WTC11 (cell line): ENCODE data around the gene MRPS5. TPM values are rescaled to one million over a fixed set of nuclear protein-coding genes. Genes with fewer than 3 reads are reported as not detected.

Experiments
- ATAC-seq: fragments of 200-7000 bp; cut with Tn5 transposase; 2 replicates; pipeline ENCODE4 v1.10.0; 2021; ENCODE audit warnings: mild to moderate bottlenecking, moderate library complexity
- CTCF ChIA-PET: fragments of 300-600 bp; sonication (Branson Sonifier 250); formaldehyde crosslinking; loops from one replicate; lab custom pipeline; 2021; ENCODE audit warnings: antibody characterized with exemption; lab: Charles Lee
- POLR2A ChIA-PET: fragments of 350-600 bp; sonication (Branson Sonifier 250); formaldehyde crosslinking; loops from one replicate; lab custom pipeline; 2021; ENCODE audit warnings: antibody characterized with exemption; lab: Charles Lee
- DNase-seq: peaks from one replicate; pipeline ENCODE4 v3.0.0; 2021; ENCODE audit warnings: low spot score
- H3K27ac Mint-ChIP-seq: 2 replicates; pipeline ENCODE4 v1.8.0; 2021; ENCODE audit warnings: mixed read lengths
- H3K27me3 Mint-ChIP-seq: 2 replicates; pipeline ENCODE4 v1.8.0; 2021; ENCODE audit warnings: low read depth, mild to moderate bottlenecking, moderate library complexity, mixed read lengths
- H3K36me3 Mint-ChIP-seq: 2 replicates; pipeline ENCODE4 v1.8.0; 2021; ENCODE audit warnings: mixed read lengths
- H3K4me1 Mint-ChIP-seq: 2 replicates; pipeline ENCODE4 v1.8.0; 2022; ENCODE audit warnings: mixed read lengths
- H3K4me3 Mint-ChIP-seq: 2 replicates; pipeline ENCODE4 v1.8.0; 2021; ENCODE audit warnings: mild to moderate bottlenecking, moderate library complexity, mixed read lengths
- H3K9me3 Mint-ChIP-seq: 2 replicates; pipeline ENCODE4 v1.8.0; 2021; ENCODE audit warnings: mixed read lengths
- ATF3 ChIP-seq: sonication (generic); formaldehyde crosslinking; conservative IDR thresholded peaks from 2 replicates; pipeline ENCODE4 v1.8.1; 2022; ENCODE audit warnings: mild to moderate bottlenecking, missing genetic modification reagents
- ELF4 ChIP-seq: sonication (generic); formaldehyde crosslinking; IDR thresholded peaks from 2 replicates; pipeline ENCODE4 v1.8.1; 2022; ENCODE audit warnings: low read depth, mild to moderate bottlenecking, moderate library complexity, missing genetic modification reagents
- ESRRA ChIP-seq: sonication (generic); formaldehyde crosslinking; IDR thresholded peaks from 2 replicates; pipeline ENCODE4 v1.8.1; 2022; ENCODE audit warnings: mild to moderate bottlenecking, missing genetic modification reagents, borderline replicate concordance
- IRF1 ChIP-seq: sonication (generic); formaldehyde crosslinking; IDR thresholded peaks from 2 replicates; pipeline ENCODE4 v1.8.0; 2023; ENCODE audit warnings: missing genetic modification reagents
- IRF2 ChIP-seq: sonication (generic); formaldehyde crosslinking; IDR thresholded peaks from 2 replicates; pipeline ENCODE4 v1.8.0; 2022; ENCODE audit warnings: low read depth, missing genetic modification reagents, borderline replicate concordance
- NR1H2 ChIP-seq: sonication (generic); formaldehyde crosslinking; IDR thresholded peaks from 2 replicates; pipeline ENCODE4 v1.9.0; 2021; ENCODE audit warnings: mild to moderate bottlenecking, moderate library complexity, missing genetic modification reagents
- PRDM15 ChIP-seq: sonication (generic); formaldehyde crosslinking; IDR thresholded peaks from 2 replicates; pipeline ENCODE4 v1.8.0; 2022; ENCODE audit warnings: missing genetic modification reagents
- STAT6 ChIP-seq: sonication (generic); formaldehyde crosslinking; conservative IDR thresholded peaks from 2 replicates; pipeline ENCODE4 v1.8.1; 2023; ENCODE audit warnings: mild to moderate bottlenecking, low read depth, missing genetic modification reagents, moderate library complexity
- TEAD4 ChIP-seq: sonication (generic); formaldehyde crosslinking; IDR thresholded peaks from 2 replicates; pipeline ENCODE4 v1.8.0; 2022; ENCODE audit warnings: mild to moderate bottlenecking, missing genetic modification reagents
- TP53 ChIP-seq: sonication (generic); formaldehyde crosslinking; IDR thresholded peaks from 2 replicates; pipeline ENCODE4 v1.8.1; 2023; ENCODE audit warnings: mild to moderate bottlenecking, missing genetic modification reagents
- ZNF263 ChIP-seq: sonication (generic); formaldehyde crosslinking; IDR thresholded peaks from 2 replicates; pipeline ENCODE4 v1.8.1; 2022; ENCODE audit warnings: low read depth, mild to moderate bottlenecking, moderate library complexity, missing genetic modification reagents
- ZSCAN18 ChIP-seq: fragments of 250-450 bp; sonication (Bioruptor Pico); IDR thresholded peaks from 2 replicates; pipeline ENCODE4 v2.1.2; 2022; ENCODE audit warnings: mild to moderate bottlenecking, moderate library complexity
- total RNA-seq: library from RNA; stranded (reverse); gene quantifications from 3 replicates; pipeline ENCODE4 v1.2.3, GENCODE V29; 2021
- TF ChIP-seq, protein P1 (sequence below): sonication (generic); formaldehyde crosslinking; IDR thresholded peaks from 2 replicates; pipeline ENCODE4 v1.8.1; 2022; ENCODE audit warnings: low read depth, mild to moderate bottlenecking, moderate library complexity, missing genetic modification reagents, borderline replicate concordance
- TF ChIP-seq, protein P2 (sequence below): sonication (generic); formaldehyde crosslinking; IDR thresholded peaks from 2 replicates; pipeline ENCODE4 v1.8.1; 2023; ENCODE audit warnings: mild to moderate bottlenecking, moderate library complexity, missing genetic modification reagents
- TF ChIP-seq, protein P3 (sequence below): sonication (generic); formaldehyde crosslinking; IDR thresholded peaks from 2 replicates; pipeline ENCODE4 v1.8.1; 2022; ENCODE audit warnings: low read depth, missing genetic modification reagents, borderline replicate concordance
- TF ChIP-seq, protein P4 (sequence below): sonication (generic); formaldehyde crosslinking; IDR thresholded peaks from 2 replicates; pipeline ENCODE4 v1.8.1; 2022; ENCODE audit warnings: mild to moderate bottlenecking, missing genetic modification reagents, moderate library complexity, borderline replicate concordance

The MRPS5 gene
- total RNA-seq, 1 experiment from 2014 or later = 70.3 TPM

GRCh38 chr2:95072424-95072823 is 49.2 kb downstream of the MRPS5 start (continued):
- TF ChIP-seq, protein P1, sequence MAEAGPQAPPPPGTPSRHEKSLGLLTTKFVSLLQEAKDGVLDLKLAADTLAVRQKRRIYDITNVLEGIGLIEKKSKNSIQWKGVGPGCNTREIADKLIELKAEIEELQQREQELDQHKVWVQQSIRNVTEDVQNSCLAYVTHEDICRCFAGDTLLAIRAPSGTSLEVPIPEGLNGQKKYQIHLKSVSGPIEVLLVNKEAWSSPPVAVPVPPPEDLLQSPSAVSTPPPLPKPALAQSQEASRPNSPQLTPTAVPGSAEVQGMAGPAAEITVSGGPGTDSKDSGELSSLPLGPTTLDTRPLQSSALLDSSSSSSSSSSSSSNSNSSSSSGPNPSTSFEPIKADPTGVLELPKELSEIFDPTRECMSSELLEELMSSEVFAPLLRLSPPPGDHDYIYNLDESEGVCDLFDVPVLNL = no peak

DNA sequence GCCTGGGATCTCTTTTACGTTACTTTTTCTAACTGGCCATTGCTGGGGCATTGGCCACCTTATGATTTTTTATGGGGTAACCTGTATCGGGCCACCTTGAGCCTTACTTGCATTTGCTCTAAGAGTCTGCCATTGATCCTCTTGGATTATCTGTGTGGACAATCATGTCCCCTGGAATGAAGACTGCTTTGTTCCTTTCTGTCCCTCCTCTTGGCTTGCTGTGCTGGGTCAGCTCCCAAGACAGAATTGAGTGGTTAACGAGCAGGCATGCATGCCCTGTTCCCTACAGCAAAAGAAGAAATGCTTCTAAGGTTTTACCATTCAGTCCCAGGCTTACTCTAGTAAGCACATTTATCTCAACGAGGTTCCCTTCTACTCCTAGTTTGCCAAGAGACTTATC is 49.8 kb downstream of the MRPS5 start:
- Mint-ChIP-seq H3K4me1 (no peaks in the 10 kb centered on the region), H3K4me3 (no peak overlapping the region), H3K9me3 (peaks cover 3% of the 10 kb centered on the region; the same call in 1 of the 2 replicates)
- CTCF ChIA-PET = interaction anchor here (0.6 to 1.6 kb wide), 3 partner anchors 8 to 728 kb away, joined by 3 to 4 read pairs (median 4); no protein-coding TSS in a partner anchor
- ATAC-seq = no peak
- no peak for TF ChIP-seq NR1H2 (CRISPR knock-in tag)
- TF ChIP-seq STAT6 (CRISPR knock-in tag) = no peak
- no peak for TF ChIP-seq IRF2
- TF ChIP-seq TEAD4 (CRISPR knock-in tag) = no peak
- no peak for TF ChIP-seq TP53 (CRISPR knock-in tag)
- TF ChIP-seq, protein P2, sequence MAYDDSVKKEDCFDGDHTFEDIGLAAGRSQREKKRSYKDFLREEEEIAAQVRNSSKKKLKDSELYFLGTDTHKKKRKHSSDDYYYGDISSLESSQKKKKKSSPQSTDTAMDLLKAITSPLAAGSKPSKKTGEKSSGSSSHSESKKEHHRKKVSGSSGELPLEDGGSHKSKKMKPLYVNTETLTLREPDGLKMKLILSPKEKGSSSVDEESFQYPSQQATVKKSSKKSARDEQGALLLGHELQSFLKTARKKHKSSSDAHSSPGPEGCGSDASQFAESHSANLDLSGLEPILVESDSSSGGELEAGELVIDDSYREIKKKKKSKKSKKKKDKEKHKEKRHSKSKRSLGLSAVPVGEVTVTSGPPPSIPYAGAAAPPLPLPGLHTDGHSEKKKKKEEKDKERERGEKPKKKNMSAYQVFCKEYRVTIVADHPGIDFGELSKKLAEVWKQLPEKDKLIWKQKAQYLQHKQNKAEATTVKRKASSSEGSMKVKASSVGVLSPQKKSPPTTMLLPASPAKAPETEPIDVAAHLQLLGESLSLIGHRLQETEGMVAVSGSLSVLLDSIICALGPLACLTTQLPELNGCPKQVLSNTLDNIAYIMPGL (CRISPR knock-in tag) = no peak
- no peak for TF ChIP-seq PRDM15 (CRISPR knock-in tag)
- no peak for TF ChIP-seq ATF3 (CRISPR knock-in tag)
- TF ChIP-seq ELF4 = no peak
- no peak for TF ChIP-seq IRF1 (CRISPR knock-in tag)
- TF ChIP-seq, protein P3, sequence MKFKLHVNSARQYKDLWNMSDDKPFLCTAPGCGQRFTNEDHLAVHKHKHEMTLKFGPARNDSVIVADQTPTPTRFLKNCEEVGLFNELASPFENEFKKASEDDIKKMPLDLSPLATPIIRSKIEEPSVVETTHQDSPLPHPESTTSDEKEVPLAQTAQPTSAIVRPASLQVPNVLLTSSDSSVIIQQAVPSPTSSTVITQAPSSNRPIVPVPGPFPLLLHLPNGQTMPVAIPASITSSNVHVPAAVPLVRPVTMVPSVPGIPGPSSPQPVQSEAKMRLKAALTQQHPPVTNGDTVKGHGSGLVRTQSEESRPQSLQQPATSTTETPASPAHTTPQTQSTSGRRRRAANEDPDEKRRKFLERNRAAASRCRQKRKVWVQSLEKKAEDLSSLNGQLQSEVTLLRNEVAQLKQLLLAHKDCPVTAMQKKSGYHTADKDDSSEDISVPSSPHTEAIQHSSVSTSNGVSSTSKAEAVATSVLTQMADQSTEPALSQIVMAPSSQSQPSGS (CRISPR knock-in tag) = no peak
- TF ChIP-seq, protein P4, sequence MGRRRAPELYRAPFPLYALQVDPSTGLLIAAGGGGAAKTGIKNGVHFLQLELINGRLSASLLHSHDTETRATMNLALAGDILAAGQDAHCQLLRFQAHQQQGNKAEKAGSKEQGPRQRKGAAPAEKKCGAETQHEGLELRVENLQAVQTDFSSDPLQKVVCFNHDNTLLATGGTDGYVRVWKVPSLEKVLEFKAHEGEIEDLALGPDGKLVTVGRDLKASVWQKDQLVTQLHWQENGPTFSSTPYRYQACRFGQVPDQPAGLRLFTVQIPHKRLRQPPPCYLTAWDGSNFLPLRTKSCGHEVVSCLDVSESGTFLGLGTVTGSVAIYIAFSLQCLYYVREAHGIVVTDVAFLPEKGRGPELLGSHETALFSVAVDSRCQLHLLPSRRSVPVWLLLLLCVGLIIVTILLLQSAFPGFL (CRISPR knock-in tag) = no peak
- no peak for TF ChIP-seq ZSCAN18 (CRISPR knock-in tag)
- no peak for TF ChIP-seq ESRRA (CRISPR knock-in tag)
- TF ChIP-seq ZNF263 (CRISPR knock-in tag) = no peak
- TF ChIP-seq, all 79 proteins: peak for 0
- H3K27ac Mint-ChIP-seq = no peak overlapping the region
- no peaks in the 10 kb centered on the region for H3K27me3 Mint-ChIP-seq
- no peaks in the 10 kb centered on the region for H3K36me3 Mint-ChIP-seq
- POLR2A ChIA-PET = no interaction called here
- DNase-seq = no peak
